ENCODE results near the gene DISP2. TPM values are rescaled to one million over a fixed set of nuclear protein-coding genes. Genes with fewer than 3 reads are reported as not detected.
A peak's percentile ranks its signal among the peaks of the same experiment; 100 is the strongest.

The DISP2 gene
- total RNA-seq, 1 donor from 2014 or later, result under 0.01 TPM

DNA sequence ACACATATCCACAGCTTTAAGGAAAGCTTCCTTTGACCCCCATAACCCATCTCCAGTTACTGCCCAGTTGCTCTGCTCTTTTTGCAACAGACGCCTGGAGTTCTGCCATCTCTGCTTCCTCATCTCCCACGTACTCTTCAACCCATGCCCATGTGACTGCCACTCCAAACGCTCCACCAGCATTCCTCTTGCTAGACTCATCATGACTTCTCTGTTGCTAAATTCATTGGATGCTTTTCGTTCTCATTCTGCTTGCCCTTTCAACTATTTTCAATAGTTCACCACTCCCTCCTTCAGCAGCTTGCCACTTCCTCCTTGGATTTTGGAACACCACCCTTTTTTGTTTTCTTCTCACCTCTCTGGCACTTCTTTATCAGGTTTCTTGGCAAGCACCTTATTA lies 21.8 kb downstream of the DISP2 start:
- H3K27me3 ChIP-seq (ENCODE audit: control insufficient read depth, insufficient read depth, low read length), result no peaks in the 10 kb centered on the region
- no peak for TF ChIP-seq CTCF (IDR thresholded peaks at IDR 0.05; ENCODE audit: insufficient read depth, low read length, severe bottlenecking)
- FAIRE-seq, result peak; percentile 95
- peak; percentile 93 for DNase-seq (ENCODE audit: low read depth)
- H3K4me3 ChIP-seq (ENCODE audit: low read depth, low read length), result no peak overlapping the region
- H3K36me3 ChIP-seq (ENCODE audit: control insufficient read depth, insufficient read depth, low read length), result no peaks in the 10 kb centered on the region

- H3K36me3 ChIP-seq (ENCODE audit: control insufficient read depth, insufficient read depth, low read length), result no peaks in the 10 kb centered on the region
- H3K4me3 ChIP-seq (ENCODE audit: low read depth, low read length), result no peak overlapping the region
- no peaks in the 10 kb centered on the region for H3K27me3 ChIP-seq (ENCODE audit: control insufficient read depth, insufficient read depth, low read length)
- FAIRE-seq (no peak), DNase-seq (ENCODE audit: low read depth) (no peak)
- no peak for TF ChIP-seq CTCF (IDR thresholded peaks at IDR 0.05; ENCODE audit: insufficient read depth, low read length, severe bottlenecking)
Observed at GRCh38 chr15:40380636-40381035, 22.6 kb downstream of the DISP2 start.

- no peak for FAIRE-seq
- DNase-seq (ENCODE audit: low read depth), result no peak
- H3K27me3 ChIP-seq (ENCODE audit: control insufficient read depth, insufficient read depth, low read length), result no peaks in the 10 kb centered on the region
- peaks cover 4% of the 10 kb centered on the region for H3K36me3 ChIP-seq (ENCODE audit: control insufficient read depth, insufficient read depth, low read length)
- no peak for TF ChIP-seq CTCF (IDR thresholded peaks at IDR 0.05; ENCODE audit: insufficient read depth, low read length, severe bottlenecking)
- no peak overlapping the region for H3K4me3 ChIP-seq (ENCODE audit: low read depth, low read length)
Observed at GRCh38 chr15:40381818-40382529, 24.0 kb downstream of the DISP2 start.

DNA sequence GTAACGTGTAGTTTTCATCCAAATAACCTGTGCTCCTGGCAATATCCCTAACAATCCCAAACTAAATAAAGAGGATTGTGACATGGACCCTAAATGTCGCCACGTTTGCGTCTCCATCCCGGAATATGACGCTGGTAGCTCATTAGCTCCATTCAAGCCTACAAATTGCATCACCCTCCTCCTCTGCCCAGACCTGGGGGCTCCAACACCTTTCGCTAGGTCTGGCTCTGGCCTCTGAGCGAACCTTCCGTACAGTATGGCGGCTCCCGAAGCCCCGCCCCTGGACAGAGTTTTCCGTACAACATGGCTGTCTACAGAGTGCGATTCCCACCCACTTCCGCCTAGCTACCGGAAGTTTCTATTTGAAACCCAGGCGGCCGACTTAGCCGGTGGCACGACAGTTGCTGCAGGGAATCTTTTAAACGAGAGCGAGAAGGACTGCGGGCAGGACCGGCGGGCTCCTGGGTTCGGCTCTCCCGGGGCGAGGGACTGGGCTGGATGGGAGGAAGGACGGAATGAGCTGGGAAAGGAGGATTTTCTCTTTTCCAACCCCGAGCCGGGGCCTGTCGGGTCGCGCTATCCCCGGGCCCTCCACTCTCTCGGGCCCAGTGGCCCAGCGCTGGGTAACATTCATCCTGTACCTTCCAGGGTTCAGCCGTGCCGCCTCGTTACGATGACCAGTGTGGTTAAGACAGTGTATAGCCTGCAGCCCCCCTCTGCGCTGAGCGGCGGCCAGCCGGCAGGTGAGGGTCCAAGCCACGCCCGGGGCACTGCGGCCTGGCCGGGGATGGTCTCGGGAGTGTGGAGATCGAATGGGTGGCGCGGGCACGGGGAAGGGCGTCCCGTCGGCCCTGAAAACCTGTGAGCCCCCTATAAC lies 24.8 kb downstream of the DISP2 start, which contains the start of gene KNSTRN:
KNSTRN (plus strand) TSS at position 142 of the 877 bp plus-strand sequence; CDS start at position 257, 115 bp downstream.
- H3K4me3 ChIP-seq (ENCODE audit: low read depth, low read length), result peak within 1 kb of the TSS; percentile 85
- no peak for TF ChIP-seq CTCF (IDR thresholded peaks at IDR 0.05; ENCODE audit: insufficient read depth, low read length, severe bottlenecking)
- H3K36me3 ChIP-seq (ENCODE audit: control insufficient read depth, insufficient read depth, low read length), result peaks cover 5% of the 10 kb centered on the region
- H3K27me3 ChIP-seq (ENCODE audit: control insufficient read depth, insufficient read depth, low read length), result no peaks in the 10 kb centered on the region
- FAIRE-seq, result no peak
- peak; percentile 84 for DNase-seq (ENCODE audit: low read depth)

- Histone ChIP-seq H3K27me3 (ENCODE audit: control insufficient read depth, insufficient read depth, low read length) (no peaks in the 10 kb centered on the region), H3K4me3 (ENCODE audit: low read depth, low read length) (no peak overlapping the region), H3K36me3 (ENCODE audit: control insufficient read depth, insufficient read depth, low read length) (peaks cover 15% of the 10 kb centered on the region)
- TF ChIP-seq CTCF (IDR thresholded peaks at IDR 0.05; ENCODE audit: insufficient read depth, low read length, severe bottlenecking), result no peak
- DNase-seq (ENCODE audit: low read depth) (no peak), FAIRE-seq (no peak)
Observed at GRCh38 chr15:40386480-40386879, 28.5 kb downstream of the DISP2 start.

Measured in bronchial epithelial cell (primary cell).